Rectal smooth muscle tissue (tissue), 1 donor: Measurements from ENCODE around the gene CREBBP.

Experiments
- H3K27ac ChIP-seq: one replicate; pipeline ENCODE4 v1.7.0; 2013; ENCODE audit warnings: low read depth, low read length, inconsistent platforms
- H3K27me3 ChIP-seq: one replicate; pipeline ENCODE4 v1.7.0; 2013; ENCODE audit warnings: low read length; ENCODE audit not compliant: control insufficient read depth, insufficient read depth
- H3K36me3 ChIP-seq: one replicate; pipeline ENCODE4 v1.7.0; 2013; ENCODE audit warnings: low read length; ENCODE audit not compliant: control insufficient read depth, insufficient read depth
- H3K4me1 ChIP-seq: one replicate; pipeline ENCODE4 v1.7.0; 2013; ENCODE audit warnings: low read length; ENCODE audit not compliant: control insufficient read depth, insufficient read depth
- H3K4me3 ChIP-seq: one replicate; pipeline ENCODE4 v1.7.0; 2013; ENCODE audit warnings: low read length
- H3K9ac ChIP-seq: one replicate; pipeline ENCODE4 v1.7.0; 2013; ENCODE audit warnings: low read length

Gene CREBBP

DNA sequence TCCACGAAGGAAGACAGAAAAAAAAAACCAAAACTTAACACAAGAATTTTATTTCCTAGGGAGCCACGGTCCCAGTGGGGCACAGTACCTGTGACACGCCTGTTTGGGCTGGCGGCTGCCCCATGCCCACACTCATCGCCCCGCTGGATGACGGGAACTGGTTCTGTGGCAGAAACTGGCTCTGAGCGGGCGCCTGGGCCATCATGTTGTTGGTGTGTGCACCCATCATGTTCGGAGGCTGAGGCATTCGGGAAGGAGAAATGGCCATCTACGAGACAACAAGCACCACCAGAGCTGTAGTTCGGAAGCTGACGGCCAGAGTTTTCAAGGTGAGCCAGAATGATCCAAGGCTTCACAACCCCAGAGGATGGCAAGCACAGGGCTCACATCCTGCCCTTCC is 106.8 kb downstream of the CREBBP start:
- peaks cover 31% of the 10 kb centered on the region for H3K36me3 ChIP-seq
- H3K27ac ChIP-seq: no peak overlapping the region
- H3K4me3 ChIP-seq: no peak overlapping the region
- H3K9ac ChIP-seq: no peak overlapping the region
- H3K4me1 ChIP-seq: no peaks in the 10 kb centered on the region
- no peaks in the 10 kb centered on the region for H3K27me3 ChIP-seq

DNA sequence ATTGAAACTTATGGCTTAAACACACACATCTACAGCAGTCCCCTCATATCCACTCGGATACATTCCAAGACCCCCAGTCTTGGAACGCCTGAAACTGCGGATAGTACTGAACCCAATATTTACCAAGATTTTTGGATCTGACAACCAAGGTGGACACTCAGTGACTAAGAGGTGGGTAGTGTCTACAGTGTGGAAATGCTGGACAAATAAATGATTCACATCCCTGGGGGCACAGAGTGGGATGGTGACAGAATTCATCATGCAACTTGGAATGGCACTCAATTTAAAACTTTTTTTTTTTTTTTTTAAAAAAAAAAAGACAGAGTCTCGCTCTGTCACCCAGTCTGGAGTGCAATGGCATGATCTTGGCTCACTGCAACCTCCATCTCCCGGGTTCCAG is 109.0 kb downstream of the CREBBP start:
- Histone ChIP-seq H3K27ac (no peak overlapping the region), H3K36me3 (peaks cover 45% of the 10 kb centered on the region), H3K4me3 (no peak overlapping the region), H3K4me1 (no peaks in the 10 kb centered on the region), H3K9ac (no peak overlapping the region), H3K27me3 (no peaks in the 10 kb centered on the region)

DNA sequence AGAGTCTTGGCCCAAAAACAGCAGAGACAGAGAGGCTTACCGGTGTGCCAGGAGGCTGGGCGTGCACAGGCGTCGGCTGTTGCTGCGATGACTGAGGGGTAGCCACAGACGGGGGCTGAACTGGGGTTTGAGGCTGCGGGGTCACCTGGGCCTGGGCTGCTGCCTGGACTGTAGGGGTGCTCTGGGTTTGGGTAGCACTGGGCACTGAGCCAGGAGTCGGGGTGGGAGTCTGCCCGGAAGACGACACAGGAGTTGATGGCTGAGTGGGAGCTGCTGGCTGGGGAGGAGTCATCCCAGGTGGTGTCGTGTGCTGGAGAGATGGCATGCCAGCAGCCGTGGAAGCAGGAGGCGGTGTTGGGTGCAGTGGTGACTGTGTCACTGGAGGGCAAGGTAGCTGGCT is 110.0 kb downstream of the CREBBP start:
- Histone ChIP-seq H3K4me3 (no peak overlapping the region), H3K27ac (no peak overlapping the region), H3K27me3 (no peaks in the 10 kb centered on the region), H3K9ac (no peak overlapping the region), H3K4me1 (no peaks in the 10 kb centered on the region), H3K36me3 (peaks cover 45% of the 10 kb centered on the region)

DNA sequence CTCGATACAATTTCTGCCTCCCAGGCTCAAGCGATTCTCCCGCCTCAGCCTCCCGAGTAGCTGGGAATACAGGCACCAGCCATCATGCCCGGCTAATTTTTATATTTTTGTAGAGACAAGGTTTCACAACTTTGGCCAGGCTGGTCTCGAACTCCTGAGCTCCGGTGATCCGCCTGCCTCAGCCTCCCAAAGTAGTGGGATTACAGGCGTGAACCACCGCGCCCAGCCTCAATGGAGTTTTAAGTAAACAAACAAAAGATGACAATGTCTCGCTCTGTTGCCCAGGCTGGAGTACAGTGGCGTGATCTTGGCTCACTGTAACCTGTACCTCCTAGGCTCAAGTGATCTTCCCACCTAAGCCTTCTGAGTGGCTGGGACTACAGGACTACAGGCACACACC is 110.6 kb downstream of the CREBBP start:
- no peaks in the 10 kb centered on the region for H3K4me1 ChIP-seq
- H3K36me3 ChIP-seq: peaks cover 48% of the 10 kb centered on the region
- H3K9ac ChIP-seq: no peak overlapping the region

DNA sequence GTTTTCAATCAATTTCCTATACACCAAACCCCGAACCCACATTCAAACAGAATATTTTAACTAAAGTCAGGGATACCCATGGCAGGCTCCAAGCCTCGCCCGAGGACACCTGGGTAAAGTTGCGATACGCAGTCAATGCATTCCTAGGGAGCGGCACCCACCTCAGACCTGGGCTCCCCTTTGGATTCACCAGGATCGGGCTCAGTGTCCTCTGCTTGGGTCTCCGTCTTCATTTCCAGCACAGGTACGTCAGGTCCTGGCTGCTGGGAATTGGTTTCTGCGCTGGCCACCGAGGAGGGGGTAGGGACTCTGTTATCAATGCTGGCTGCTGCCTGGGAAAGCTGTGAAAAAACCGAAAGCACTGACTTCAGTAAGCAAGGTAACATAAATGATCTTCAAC is 111.5 kb downstream of the CREBBP start:
- no peaks in the 10 kb centered on the region for H3K4me1 ChIP-seq
- H3K4me3 ChIP-seq: no peak overlapping the region
- H3K36me3 ChIP-seq: peaks cover 45% of the 10 kb centered on the region
- H3K9ac ChIP-seq: no peak overlapping the region
- no peak overlapping the region for H3K27ac ChIP-seq
- no peaks in the 10 kb centered on the region for H3K27me3 ChIP-seq

More for the DNA sequence above, 110.6 kb downstream of the CREBBP start:
- no peaks in the 10 kb centered on the region for H3K27me3 ChIP-seq
- no peak overlapping the region for H3K27ac ChIP-seq
- H3K4me3 ChIP-seq: no peak overlapping the region

DNA sequence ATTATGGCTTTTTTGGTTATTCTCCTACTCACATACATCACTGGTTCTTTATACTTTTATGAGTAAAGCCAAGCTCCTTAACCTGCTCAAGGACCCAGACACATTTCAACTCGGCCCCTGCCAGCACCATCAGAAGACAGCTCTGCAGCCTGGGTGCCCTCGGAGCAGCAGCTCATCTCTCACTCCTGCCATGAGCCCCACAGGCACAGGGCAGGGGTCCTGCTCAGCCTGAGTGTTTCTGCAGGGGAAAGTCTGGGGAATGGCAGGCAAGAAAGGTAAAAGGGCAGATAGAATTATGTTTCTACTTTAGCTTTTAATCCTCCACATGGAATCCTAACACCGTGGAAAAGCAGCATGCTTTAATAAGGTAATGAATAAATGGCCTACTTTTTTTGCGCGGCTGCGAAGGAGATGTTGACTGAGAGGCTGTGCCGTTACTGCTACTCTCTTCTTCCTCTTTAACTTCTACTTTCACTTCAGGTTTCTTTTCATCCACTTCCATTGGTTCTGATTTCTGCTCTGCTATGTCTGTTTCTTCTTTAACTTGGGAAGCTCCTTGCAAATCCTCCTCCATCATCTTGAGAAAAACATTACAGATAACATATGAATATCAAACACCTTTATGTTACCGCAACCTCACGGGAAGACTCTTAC is 113.1 kb downstream of the CREBBP start:
- H3K4me1 ChIP-seq: no peaks in the 10 kb centered on the region
- H3K36me3 ChIP-seq: peaks cover 39% of the 10 kb centered on the region
- no peak overlapping the region for H3K9ac ChIP-seq
- no peak overlapping the region for H3K27ac ChIP-seq
- H3K27me3 ChIP-seq: no peaks in the 10 kb centered on the region
- H3K4me3 ChIP-seq: no peak overlapping the region

DNA sequence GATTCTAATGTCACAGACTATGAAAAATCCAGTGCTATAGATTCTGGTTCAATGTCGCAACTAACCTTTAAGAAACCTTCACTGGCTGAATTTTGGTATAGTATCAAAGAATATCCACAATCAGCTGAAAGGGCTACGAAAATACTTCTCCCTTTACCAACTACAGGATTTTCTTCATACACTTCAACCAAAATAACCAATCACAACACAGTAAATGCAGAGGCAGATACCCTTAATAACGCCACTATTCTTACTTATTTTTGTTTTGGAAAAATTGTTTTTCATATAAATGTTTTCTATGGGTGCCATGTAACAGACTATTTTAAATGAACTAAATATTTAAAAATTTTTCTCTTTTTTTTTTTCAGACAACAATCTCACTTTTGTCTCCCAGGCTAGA is 114.3 kb downstream of the CREBBP start:
- Histone ChIP-seq H3K4me1 (no peaks in the 10 kb centered on the region), H3K27me3 (no peaks in the 10 kb centered on the region), H3K36me3 (peaks cover 42% of the 10 kb centered on the region), H3K9ac (no peak overlapping the region), H3K4me3 (no peak overlapping the region), H3K27ac (no peak overlapping the region)

DNA sequence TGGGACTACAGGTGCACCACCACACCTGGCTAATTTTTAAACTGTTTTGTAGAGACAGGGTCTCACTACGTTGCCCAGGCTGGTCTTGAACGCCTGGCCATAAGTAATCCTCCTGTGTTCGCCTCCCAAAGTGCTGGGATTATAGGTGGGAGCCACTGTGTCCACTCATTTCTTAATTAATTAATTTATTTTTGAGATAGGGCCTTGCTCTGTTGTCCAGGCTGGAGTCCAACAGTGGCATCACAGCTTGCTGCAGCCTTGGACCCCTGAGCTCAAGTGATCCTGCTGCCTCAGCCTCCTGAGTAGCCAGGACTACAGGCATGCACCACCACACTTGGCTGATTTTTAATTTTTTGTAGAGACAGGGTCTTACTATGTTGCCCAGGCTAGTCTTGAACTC is 116.1 kb downstream of the CREBBP start:
- no peaks in the 10 kb centered on the region for H3K4me1 ChIP-seq
- H3K27me3 ChIP-seq: no peaks in the 10 kb centered on the region
- no peak overlapping the region for H3K27ac ChIP-seq
- H3K9ac ChIP-seq: no peak overlapping the region
- H3K36me3 ChIP-seq: peaks cover 40% of the 10 kb centered on the region
- no peak overlapping the region for H3K4me3 ChIP-seq

DNA sequence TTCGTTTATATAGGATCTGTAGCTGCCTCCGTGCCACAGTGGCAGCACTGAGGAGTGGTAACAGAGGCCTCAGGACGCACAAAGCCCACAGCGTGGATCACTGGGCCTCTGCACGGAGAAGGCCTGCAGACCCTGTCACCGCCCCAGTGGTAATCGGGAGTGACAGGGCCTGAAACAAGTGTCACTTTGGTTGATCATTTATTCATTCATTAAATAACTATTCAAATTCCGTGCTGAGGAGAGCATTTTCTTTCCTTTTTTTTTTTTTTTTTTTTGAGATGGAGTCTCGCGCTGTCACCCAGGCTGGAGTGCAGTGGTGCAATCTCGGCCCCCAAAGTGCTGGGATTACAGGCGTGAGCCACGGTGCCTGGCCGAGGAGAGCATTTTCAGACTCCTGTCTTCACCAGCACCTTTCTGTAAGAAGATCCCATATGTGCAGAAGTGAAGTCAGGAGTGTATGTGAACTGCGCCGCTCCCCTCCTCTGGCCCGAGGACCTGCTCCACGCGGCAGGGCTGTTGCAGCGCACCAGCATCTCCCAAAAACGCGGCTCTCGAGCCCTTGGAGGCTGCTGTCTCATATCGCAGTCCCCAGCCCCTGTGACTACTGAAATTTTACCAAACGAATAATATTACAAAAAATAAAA is 118.3 kb downstream of the CREBBP start:
- Histone ChIP-seq H3K27me3 (no peaks in the 10 kb centered on the region), H3K4me3 (no peak overlapping the region), H3K9ac (no peak overlapping the region), H3K36me3 (peaks cover 34% of the 10 kb centered on the region), H3K4me1 (no peaks in the 10 kb centered on the region), H3K27ac (no peak overlapping the region)

DNA sequence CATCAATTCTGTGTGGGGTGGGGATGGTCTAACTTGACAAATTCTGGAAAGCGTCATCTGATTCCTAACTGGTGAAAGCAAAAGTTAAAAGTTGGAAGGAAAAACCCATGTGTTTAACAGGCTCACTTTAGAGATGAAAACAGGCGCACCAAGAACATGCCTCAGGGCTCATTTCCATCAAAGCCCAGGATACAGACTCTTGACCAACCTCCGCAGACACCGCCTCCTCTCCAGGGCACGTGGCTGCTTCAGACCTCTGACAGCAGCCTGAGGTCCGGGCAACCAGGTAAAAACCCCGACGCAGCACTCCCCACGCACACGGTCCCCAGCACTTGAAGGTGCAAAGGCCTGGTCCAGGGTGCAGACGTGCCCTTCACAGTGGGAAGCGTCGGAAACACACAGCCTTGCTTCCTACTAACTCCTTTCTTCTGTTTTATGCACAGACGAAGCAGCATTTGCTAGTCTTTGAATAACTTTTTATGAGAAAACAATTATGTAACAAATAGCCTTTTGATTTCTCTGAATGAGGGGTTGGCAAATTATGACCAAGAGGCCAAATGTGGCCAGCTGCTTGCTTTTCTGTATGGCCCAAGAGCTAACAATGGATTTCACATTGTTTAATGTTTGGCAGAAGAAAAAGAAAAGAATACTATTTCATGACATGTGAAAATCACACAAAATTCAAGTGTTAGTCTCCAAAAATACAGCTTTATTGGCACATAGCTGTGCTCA is 119.0 kb downstream of the CREBBP start:
- Histone ChIP-seq H3K27ac (no peak overlapping the region), H3K4me3 (no peak overlapping the region), H3K9ac (no peak overlapping the region), H3K27me3 (no peaks in the 10 kb centered on the region), H3K36me3 (peaks cover 34% of the 10 kb centered on the region), H3K4me1 (no peaks in the 10 kb centered on the region)

DNA sequence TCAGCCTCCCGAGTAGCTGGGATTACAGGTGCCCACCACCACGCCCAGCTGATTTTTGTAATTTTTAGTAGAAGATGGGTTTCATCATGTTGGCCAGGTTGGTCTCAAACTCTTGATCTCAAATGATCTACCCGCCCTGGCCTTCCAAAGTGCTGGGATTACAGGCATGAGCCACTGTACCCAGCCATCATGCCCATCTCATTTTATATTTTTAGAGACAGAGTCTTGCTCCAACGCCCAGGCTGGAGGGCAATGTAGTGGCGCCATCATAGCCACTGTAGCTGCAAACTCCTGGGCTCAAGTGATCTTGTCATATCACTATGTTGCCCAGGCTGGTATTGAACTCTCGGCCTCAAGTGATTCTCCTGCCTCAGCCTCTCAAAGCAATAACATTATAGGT is 120.0 kb downstream of the CREBBP start:
- H3K9ac ChIP-seq: no peak overlapping the region
- H3K27me3 ChIP-seq: no peaks in the 10 kb centered on the region
- H3K27ac ChIP-seq: no peak overlapping the region
- H3K4me3 ChIP-seq: no peak overlapping the region
- peaks cover 38% of the 10 kb centered on the region for H3K36me3 ChIP-seq
- H3K4me1 ChIP-seq: no peaks in the 10 kb centered on the region

DNA sequence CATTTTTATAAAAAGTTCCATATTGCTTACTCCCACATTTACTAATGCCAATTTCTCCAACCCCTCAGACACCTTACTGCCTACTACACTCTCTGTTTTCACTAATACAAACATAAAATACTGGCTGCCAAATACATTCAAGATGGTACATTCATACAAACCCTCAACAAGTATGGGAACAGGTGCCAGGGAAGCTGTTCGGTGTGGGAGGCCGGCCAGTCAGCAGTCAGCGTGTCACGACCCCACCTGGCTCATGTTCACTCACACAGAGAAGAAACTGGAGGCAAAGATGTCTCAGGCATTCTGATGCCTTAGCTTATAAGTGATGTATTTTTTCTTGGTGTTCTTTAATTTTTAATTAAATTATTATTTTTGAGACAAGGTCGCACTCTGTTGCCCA is 120.8 kb downstream of the CREBBP start:
- Histone ChIP-seq H3K36me3 (peaks cover 40% of the 10 kb centered on the region), H3K9ac (no peak overlapping the region)

More for the DNA sequence above, 120.8 kb downstream of the CREBBP start:
- H3K4me1 ChIP-seq: no peaks in the 10 kb centered on the region
- no peak overlapping the region for H3K27ac ChIP-seq
- H3K27me3 ChIP-seq: no peaks in the 10 kb centered on the region
- H3K4me3 ChIP-seq: no peak overlapping the region
